B cell (primary cell): ENCODE measurements around the gene ERCC4. TPM values are rescaled to one million over a fixed set of nuclear protein-coding genes. Genes with fewer than 3 reads are reported as not detected.
A peak's percentile ranks its signal among the peaks of the same experiment; 100 is the strongest.

Source experiments
- ATAC-seq: fragments of 200-7000 bp; cut with Tn5 transposase; one replicate; pipeline ENCODE4 v1.10.0; 2021; ENCODE audit warnings: low read depth, mild to moderate bottlenecking, moderate number of reproducible peaks, moderate library complexity
- CTCF ChIA-PET: fragments of 350-600 bp; sonication (Branson Sonifier 250); formaldehyde crosslinking; loops from one replicate; lab custom pipeline; 2021; ENCODE audit warnings: antibody characterized with exemption, inconsistent platforms; lab: Charles Lee
- POLR2A ChIA-PET: fragments of 350-600 bp; sonication (Branson Sonifier 250); formaldehyde crosslinking; loops from one replicate; lab custom pipeline; 2021; ENCODE audit warnings: antibody characterized with exemption; lab: Charles Lee
- DNase-seq: peaks from one replicate; pipeline ENCODE4 v3.0.0; 2013
- H2AFZ ChIP-seq: 2 replicates; pipeline ENCODE4 v1.6.1; 2012; ENCODE audit warnings: mild to moderate bottlenecking, low read depth, low read length; ENCODE audit not compliant: insufficient read depth, poor library complexity, severe bottlenecking
- H3K27ac ChIP-seq, 2 donors: 1 replicate in 1 of 2; 2 replicates in 1 of 2; pipeline ENCODE4 v1.5.1; 2012 to 2013; ENCODE audit warnings: low read length in 2 of 2, mild to moderate bottlenecking in 2 of 2, moderate library complexity in 1 of 2
- H3K27me3 ChIP-seq, 4 experiments: fragments of 200-600 bp in 1 of 4; sonication (generic) in 1 of 4; replicated peaks in 1 of 4; 1 replicate in 2 of 4; 2 replicates in 2 of 4; pipeline versions ENCODE4 v1.6.1 to v1.7.0; 2013 to 2016; ENCODE audit warnings: low read length in 3 of 4, mild to moderate bottlenecking in 2 of 4, mixed read lengths in 1 of 4, moderate library complexity in 1 of 4; ENCODE audit not compliant: insufficient read depth in 4 of 4, control insufficient read depth in 3 of 4; ENCODE audit errors: control extremely low read depth in 1 of 4
- H3K36me3 ChIP-seq, 2 experiments: replicated peaks in 1 of 2; 1 replicate in 1 of 2; 2 replicates in 1 of 2; pipeline versions ENCODE4 v1.6.1 to v1.7.1; 2013; ENCODE audit warnings: low read length in 1 of 2; ENCODE audit not compliant: insufficient read depth in 2 of 2, control insufficient read depth in 1 of 2; ENCODE audit errors: control extremely low read depth in 1 of 2, extremely low read depth in 1 of 2
- H3K4me1 ChIP-seq, 2 donors: fragments of 200-600 bp in 1 of 2; sonication (generic) in 1 of 2; 1 replicate in 1 of 2; 2 replicates in 1 of 2; pipeline versions ENCODE4 v1.5.1 to v1.6.1; 2013 to 2017; ENCODE audit warnings: low read length in 2 of 2; ENCODE audit not compliant: control insufficient read depth in 2 of 2, insufficient read depth in 2 of 2
- H3K4me2 ChIP-seq: replicated peaks from 2 replicates; pipeline ENCODE3; 2012; ENCODE audit warnings: mild to moderate bottlenecking, low read depth, low read length; ENCODE audit not compliant: poor library complexity, severe bottlenecking
- H3K4me3 ChIP-seq, 5 experiments: fragments of 200-600 bp in 1 of 5; sonication (generic) in 1 of 5; 1 replicate in 3 of 5; 2 replicates in 2 of 5; pipeline versions ENCODE4 v1.5.1 to v1.7.0; 2011 to 2016; ENCODE audit warnings: low read length in 4 of 5, mild to moderate bottlenecking in 4 of 5, low read depth in 2 of 5, control low read depth in 1 of 5, moderate library complexity in 1 of 5; ENCODE audit not compliant: insufficient read depth in 1 of 5; ENCODE audit errors: control extremely low read depth in 1 of 5, extremely low read depth in 1 of 5
- H3K79me2 ChIP-seq: fragments of 200-600 bp; sonication (generic); one replicate; pipeline ENCODE4 v1.6.0; 2016; ENCODE audit warnings: low read length; ENCODE audit not compliant: control insufficient read depth, insufficient read depth
- H3K9ac ChIP-seq: fragments of 200-600 bp; sonication (generic); 2 replicates; pipeline ENCODE4 v1.6.1; 2017; ENCODE audit warnings: mild to moderate bottlenecking, low read length, moderate library complexity
- H3K9me3 ChIP-seq, 3 donors: one replicate each; pipeline versions ENCODE4 v1.6.1 to v1.7.1; 2013; ENCODE audit warnings: low read length in 2 of 3; ENCODE audit not compliant: control insufficient read depth in 2 of 3, insufficient read depth in 1 of 3; ENCODE audit errors: control extremely low read depth in 1 of 3
- H4K20me1 ChIP-seq: 2 replicates; pipeline ENCODE4 v1.6.0; 2012; ENCODE audit warnings: mild to moderate bottlenecking, low read length; ENCODE audit not compliant: insufficient read depth, control insufficient read depth, poor library complexity, severe bottlenecking
- H3K27ac Mint-ChIP-seq: one replicate; pipeline ENCODE4 v1.8.0; 2021; ENCODE audit warnings: mixed read lengths
- H3K27me3 Mint-ChIP-seq: one replicate; pipeline ENCODE4 v1.8.0; 2021; ENCODE audit warnings: mixed read lengths
- H3K4me1 Mint-ChIP-seq: one replicate; pipeline ENCODE4 v1.8.0; 2021; ENCODE audit warnings: mixed read lengths
- H3K4me3 Mint-ChIP-seq: one replicate; pipeline ENCODE4 v1.8.0; 2021; ENCODE audit warnings: mixed read lengths
- H3K9me3 Mint-ChIP-seq: one replicate; pipeline ENCODE4 v1.8.0; 2022; ENCODE audit warnings: mixed read lengths; ENCODE audit not compliant: insufficient read depth
- EZH2 ChIP-seq: IDR thresholded peaks from 2 replicates; pipeline ENCODE4 v1.6.1; 2012; ENCODE audit warnings: borderline replicate concordance, low read depth, mild to moderate bottlenecking, moderate library complexity, low read length; ENCODE audit not compliant: insufficient read depth, poor library complexity, severe bottlenecking
- WGBS: methylation state at CpG from one replicate; pipeline ENCODE4 v1.1.5; 2013; ENCODE audit warnings: missing lambda C conversion rate; ENCODE audit not compliant: insufficient coverage; 5-methylcytosine and 5-hydroxymethylcytosine counted together
- intact Hi-C: fragments of 100-400 bp; cut with micrococcal nuclease; formaldehyde crosslinking; loops from one replicate; pipeline ENCODE4 v1.10.0; 2022
- polyA plus RNA-seq: library from polyadenylated mRNA; depleted of rRNA; stranded (reverse); fragments of >200 nt; gene quantifications from 2 replicates; pipeline ENCODE4 v1.2.3, GENCODE V29; 2012
- total RNA-seq, 2 donors: library from RNA; stranded (reverse); fragments of 120-200 nt in 1 of 2; gene quantifications; 1 replicate in 1 of 2; 2 replicates in 1 of 2; pipeline versions ENCODE4 v1.2.3 to v1.2.4, GENCODE V29; 2013 to 2022
- TF ChIP-seq, protein P1 (sequence below): fragments of 200-600 bp; IDR thresholded peaks from one replicate; pipeline ENCODE4 v1.8.0; 2022; ENCODE audit warnings: antibody characterized with exemption, mild to moderate bottlenecking

Gene ERCC4
- total and polyA plus RNA-seq, 2 donors (not counting 1 experiment from before 2014, with no cell fraction given) = 1.0 to 11.9 TPM

DNA sequence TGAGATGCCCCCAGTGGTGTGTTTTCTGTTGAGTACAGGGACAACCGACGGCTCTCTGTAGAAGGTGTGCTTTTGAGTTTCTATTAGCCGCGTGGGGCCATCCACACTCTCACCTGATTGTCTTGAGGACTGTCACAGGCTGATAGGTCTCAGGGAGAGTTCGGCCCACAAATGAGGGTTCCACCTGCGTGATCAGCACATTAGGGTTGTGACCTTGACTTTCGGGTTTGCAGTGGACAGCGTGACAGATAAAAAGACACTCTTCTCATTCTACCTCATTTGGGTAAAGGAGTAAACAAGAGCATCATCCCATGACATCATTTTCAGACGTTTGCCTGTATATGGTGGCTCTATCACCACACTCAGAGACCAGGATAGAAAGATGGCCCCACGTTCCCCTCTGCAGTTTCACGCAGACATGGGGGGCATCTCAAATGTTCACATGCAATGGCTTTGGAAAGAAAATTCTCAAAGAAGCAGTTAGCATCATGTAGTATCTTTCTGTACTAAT is 76.9 kb downstream of the ERCC4 start:
- peaks cover 0 to 22% (median 0%) of the 10 kb centered on the region in 3 donors for H3K9me3 ChIP-seq
- H3K4me2 ChIP-seq = no peak overlapping the region
- POLR2A ChIA-PET = no interaction called here
- H3K27ac Mint-ChIP-seq = peak overlapping the region; percentile 46
- peaks cover 29 to 38% of the 10 kb centered on the region in 2 donors for H3K4me1 ChIP-seq
- 95% methylated on average over 10 of the region's 11 CpGs for WGBS
- no peak overlapping the region for H2AFZ ChIP-seq
- no peaks in the 10 kb centered on the region for H3K27me3 ChIP-seq
- intact Hi-C loops = no loop called here
- no peak for TF ChIP-seq EZH2
- TF ChIP-seq, protein P1, sequence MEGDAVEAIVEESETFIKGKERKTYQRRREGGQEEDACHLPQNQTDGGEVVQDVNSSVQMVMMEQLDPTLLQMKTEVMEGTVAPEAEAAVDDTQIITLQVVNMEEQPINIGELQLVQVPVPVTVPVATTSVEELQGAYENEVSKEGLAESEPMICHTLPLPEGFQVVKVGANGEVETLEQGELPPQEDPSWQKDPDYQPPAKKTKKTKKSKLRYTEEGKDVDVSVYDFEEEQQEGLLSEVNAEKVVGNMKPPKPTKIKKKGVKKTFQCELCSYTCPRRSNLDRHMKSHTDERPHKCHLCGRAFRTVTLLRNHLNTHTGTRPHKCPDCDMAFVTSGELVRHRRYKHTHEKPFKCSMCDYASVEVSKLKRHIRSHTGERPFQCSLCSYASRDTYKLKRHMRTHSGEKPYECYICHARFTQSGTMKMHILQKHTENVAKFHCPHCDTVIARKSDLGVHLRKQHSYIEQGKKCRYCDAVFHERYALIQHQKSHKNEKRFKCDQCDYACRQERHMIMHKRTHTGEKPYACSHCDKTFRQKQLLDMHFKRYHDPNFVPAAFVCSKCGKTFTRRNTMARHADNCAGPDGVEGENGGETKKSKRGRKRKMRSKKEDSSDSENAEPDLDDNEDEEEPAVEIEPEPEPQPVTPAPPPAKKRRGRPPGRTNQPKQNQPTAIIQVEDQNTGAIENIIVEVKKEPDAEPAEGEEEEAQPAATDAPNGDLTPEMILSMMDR = no peak
- ATAC-seq (no peak), DNase-seq (no peak)
- no peaks in the 10 kb centered on the region for H3K27me3 Mint-ChIP-seq
- no peaks in the 10 kb centered on the region for H4K20me1 ChIP-seq
- no peak overlapping the region for H3K4me3 Mint-ChIP-seq
- peaks cover 3% of the 10 kb centered on the region for H3K9me3 Mint-ChIP-seq
- no peaks in the 10 kb centered on the region for H3K79me2 ChIP-seq
- H3K27ac ChIP-seq = no peak overlapping the region
- no peaks in the 10 kb centered on the region for H3K36me3 ChIP-seq
- peaks cover 35% of the 10 kb centered on the region for H3K4me1 Mint-ChIP-seq
- H3K4me3 ChIP-seq = no peak overlapping the region
- CTCF ChIA-PET = interaction anchor here (1.3 kb wide), 1 partner anchor 77 kb away, joined by 3 read pairs; the partner anchor contains the start of gene ERCC4
- H3K9ac ChIP-seq = no peak overlapping the region

DNA sequence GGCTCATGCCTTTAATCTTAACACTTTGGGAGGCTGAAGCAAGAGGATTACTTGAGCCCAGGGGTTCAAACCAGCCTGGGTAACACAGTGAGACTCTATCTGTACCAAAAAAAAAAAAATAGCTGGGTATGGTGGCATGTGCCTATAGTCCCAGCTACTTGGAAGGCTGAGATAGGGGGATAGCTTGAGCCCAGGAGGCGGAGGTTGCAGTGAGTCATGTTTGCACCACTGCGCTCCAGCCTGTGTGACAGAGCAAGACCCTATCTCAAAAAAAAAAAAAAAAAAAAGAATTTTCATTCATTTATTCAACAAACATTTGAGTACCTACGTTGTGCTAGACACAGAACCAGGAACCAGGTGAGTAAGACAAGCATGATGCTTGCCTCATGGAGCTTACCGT is 77.6 kb downstream of the ERCC4 start:
- intact Hi-C loops = no loop called here
- H3K4me2 ChIP-seq = peak overlapping the region; percentile 41
- ChIA-PET POLR2A (interaction anchor here (0.6 to 0.7 kb wide), 3 partner anchors 14 to 504 kb away, joined by 3 to 8 read pairs (median 3); partner anchors contain the start of gene ERCC4), CTCF (interaction anchor here (0.6 to 1.3 kb wide), 4 partner anchors 40 to 101 kb away, joined by 3 read pairs; partner anchors contain the start of gene ERCC4)
- DNase-seq (no peak), ATAC-seq (no peak)
- H2AFZ ChIP-seq = peak overlapping the region; percentile 9
- Mint-ChIP-seq H3K4me3 (peak overlapping the region; percentile 17), H3K9me3 (peaks cover 3% of the 10 kb centered on the region), H3K4me1 (peaks cover 39% of the 10 kb centered on the region), H3K27me3 (no peaks in the 10 kb centered on the region), H3K27ac (peak overlapping the region; percentile 84)
- no CpG with 5 or more reads among the region's 4 CpGs for WGBS
- no peaks in the 10 kb centered on the region for H4K20me1 ChIP-seq
- H3K4me3 ChIP-seq = no peak overlapping the region
- H3K4me1 ChIP-seq = peaks cover 33 to 44% of the 10 kb centered on the region in 2 donors
- TF ChIP-seq EZH2 = no peak
- TF ChIP-seq, protein P1 = no peak
- H3K27me3 ChIP-seq = no peaks in the 10 kb centered on the region
- no peak overlapping the region for H3K9ac ChIP-seq
- peaks cover 0 to 22% (median 0%) of the 10 kb centered on the region in 3 donors for H3K9me3 ChIP-seq
- no peaks in the 10 kb centered on the region for H3K36me3 ChIP-seq
- H3K79me2 ChIP-seq = no peaks in the 10 kb centered on the region
- H3K27ac ChIP-seq = peak overlapping the region; percentile 41 to 64
